ENCODE results near the gene LOXL3. TPM values are rescaled to one million over a fixed set of nuclear protein-coding genes. Genes with fewer than 3 reads are reported as not detected.

Gene LOXL3
- total RNA-seq, 1 donor, result 14.3 TPM

DNA sequence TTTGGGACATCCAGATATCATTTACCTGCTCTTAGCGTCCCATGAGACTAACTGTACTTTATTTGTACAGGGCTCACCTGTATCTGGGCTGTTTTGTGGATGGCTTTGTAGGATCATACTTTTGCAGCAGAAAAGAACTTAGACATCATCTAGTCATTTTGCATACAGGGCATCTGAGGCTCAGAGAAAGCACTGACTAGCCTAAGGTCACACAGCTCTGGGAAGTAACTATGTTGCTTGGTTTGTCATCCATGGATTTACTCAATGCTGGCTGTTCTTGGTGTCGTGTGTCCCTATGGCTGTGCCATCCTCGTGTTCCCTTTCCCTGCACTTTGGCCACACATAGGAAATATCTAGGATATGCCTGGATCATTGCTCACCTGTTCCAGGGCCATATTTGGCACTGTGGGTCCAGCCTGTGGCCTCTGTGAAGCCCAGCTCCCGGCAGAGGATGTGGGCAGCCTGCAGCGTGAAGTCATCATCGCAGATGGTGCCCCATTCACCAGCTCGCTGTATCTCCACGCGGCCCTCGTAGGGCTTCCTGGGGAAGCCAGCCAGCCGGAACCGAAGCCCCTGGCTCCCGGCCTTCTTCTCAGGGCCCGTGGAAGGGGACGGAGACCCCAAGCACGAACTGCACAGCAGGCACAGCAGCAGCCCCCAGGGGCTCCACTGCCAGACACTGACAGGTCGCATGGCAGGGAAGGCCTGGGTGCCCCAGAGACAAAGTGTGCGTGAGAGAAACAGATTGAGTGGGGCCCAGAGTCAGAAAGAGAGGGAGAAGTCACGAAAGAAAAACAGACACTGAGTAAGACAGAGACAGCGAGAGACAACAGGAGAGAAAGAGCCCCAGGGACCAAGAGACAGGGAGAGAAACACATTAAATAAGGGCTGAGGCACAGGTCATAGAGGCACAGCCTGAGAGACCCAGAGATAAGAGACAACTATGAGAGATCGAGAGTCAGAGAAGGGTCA is 1.5 kb downstream of the LOXL3 start:
- no peak for DNase-seq (ENCODE audit: low read depth in 2 of 3, low spot score in 2 of 3)

DNA sequence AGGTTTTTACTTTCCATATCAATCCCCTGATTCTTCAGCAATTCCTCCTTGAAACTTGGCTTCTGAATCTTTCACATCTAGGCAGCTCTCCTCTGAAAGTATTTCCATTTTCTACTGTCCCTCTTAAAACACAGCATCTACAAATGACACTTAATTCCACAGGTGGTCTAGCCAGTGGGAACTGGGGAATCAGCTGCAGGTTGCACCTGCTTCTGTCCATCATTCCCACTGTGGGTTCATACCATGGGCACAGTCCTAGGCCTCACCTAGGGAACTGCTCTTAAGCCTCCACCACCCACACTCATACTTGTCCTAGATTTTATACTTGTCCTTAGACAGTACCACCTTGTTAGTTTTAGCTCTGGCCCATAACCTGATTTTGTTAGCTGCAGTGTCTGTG is 2.2 kb downstream of the LOXL3 start:
- DNase-seq (ENCODE audit: low read depth in 2 of 3, low spot score in 2 of 3), result no peak

- DNase-seq (ENCODE audit: low read depth in 2 of 3, low spot score in 2 of 3), result no peak
These were observed 3.5 kb downstream of the LOXL3 start for GRCh38 chr2:74550231-74550630.

DNA sequence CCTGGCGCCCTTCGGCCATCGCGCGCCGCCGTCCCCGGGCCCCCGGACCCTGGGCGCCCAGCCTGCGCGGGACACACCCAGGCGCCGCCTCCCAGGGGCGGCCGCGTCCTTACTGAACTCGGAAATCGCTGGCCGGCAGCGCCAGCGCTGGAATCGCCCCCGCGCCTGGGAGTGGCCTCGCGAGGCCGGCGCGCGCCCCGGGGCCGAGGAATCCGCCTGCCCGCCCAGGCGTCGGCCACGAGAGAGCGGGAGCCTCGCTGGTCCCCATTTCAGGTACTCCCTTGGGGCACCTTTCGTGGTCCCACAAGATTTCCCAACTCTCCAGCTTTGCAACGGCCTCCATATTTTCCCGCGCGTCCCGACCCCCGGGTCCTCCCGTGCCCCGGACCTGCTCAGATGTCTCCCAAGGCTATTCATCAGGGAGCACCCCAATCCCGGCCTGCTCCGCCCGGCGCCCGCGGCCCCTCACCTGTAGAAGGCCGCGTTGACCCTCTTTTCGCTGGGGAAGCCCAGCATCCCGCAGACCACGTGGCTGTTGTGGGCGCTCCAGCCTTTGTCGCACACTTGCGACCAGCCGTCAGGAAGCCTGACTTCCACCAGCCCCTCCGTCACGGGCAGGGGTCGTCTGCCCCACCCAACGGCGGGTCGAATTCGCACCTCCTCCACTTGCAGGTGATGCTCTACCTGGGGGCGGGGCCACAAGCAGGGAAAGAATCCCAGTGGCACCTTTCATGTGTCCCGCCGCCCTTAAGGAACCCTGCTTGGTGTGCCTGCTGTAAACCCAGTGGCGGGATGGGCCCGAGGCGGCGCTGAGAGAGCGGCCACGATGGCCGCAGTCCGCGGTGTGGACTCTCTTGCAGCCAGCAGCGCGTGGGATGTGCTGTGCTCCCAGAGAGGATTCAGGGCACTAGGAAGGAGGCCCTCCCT is 4.6 kb downstream of the LOXL3 start:
- no peak for DNase-seq (ENCODE audit: low read depth in 2 of 3, low spot score in 2 of 3)

DNA sequence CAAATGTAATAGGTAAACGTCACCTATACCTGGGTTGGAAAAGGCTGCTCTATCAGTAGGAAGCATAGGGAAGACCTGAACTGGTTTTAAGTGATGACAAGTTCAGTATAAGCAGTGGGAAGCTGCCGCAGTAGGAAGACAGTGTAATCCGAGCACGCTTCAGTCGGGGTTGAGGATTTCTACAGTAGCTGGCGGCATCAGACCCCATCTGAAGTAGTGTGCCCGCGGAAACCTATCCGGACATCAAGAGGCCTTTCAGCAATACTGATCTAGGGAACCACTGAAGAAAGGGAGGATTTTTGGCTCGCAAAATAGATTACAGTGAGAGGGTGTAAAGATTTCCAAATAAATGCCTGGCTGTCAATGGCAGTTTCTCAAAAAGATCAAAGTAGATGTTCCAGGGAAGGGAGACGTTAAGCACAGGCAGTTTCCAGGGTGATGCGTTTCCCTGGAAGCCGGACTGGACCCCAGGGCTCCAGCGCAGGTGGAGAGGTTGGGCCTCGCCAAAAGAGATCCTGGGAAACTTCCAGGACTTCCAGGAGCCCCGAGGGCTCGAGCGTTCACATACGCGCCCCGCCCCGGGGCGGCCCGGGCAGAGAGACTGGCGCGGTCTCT is 5.3 kb downstream of the LOXL3 start:
- no peak for DNase-seq (ENCODE audit: low read depth in 2 of 3, low spot score in 2 of 3)

DNA sequence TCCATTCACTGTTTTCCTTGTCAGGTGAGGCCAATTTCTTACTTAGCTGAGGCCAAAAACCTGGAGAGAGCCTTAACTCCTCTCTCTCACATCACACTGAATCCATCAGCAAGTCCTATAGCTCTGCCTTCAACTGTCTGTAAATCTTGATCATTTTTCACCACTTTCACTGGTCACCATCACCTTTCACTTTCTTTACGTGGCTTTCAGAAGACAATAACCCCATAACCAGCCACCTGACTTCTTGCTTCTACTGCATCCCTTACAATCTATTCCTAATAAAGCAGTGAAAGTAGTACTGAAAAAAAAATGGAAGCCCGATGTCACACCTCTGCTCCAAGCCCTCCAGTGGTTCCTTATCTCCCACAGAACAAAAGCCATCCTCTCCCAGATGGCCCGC is 7.7 kb downstream of the LOXL3 start:
- DNase-seq (ENCODE audit: low read depth in 2 of 3, low spot score in 2 of 3), result no peak

GRCh38 chr2:74544634-74545033 is 9.1 kb downstream of the LOXL3 start:
- DNase-seq (ENCODE audit: low read depth in 2 of 3, low spot score in 2 of 3), result no peak

- DNase-seq (ENCODE audit: low read depth in 2 of 3, low spot score in 2 of 3), result no peak
These were observed 10.8 kb downstream of the LOXL3 start for GRCh38 chr2:74542978-74543377.

DNA sequence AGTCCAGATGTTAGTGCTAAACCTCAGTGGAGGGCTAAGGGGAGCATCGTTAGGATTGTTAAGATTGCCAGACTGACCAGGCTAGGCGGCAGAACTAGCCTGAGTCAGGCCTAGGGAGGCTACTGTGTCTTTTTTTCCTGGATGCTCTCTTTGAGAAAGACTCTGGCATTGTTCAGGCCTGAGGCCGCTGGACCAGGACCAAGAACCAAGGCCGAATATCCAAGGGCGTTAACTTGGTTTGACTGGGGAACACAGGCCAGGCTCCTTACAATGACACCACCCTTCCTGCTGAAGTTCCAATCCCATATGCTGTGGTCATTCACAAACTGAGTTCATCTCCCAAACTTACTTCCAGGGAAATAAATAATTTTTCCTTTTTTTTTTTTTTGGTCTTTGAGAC is 13.5 kb downstream of the LOXL3 start:
- no peak for DNase-seq (ENCODE audit: low read depth in 2 of 3, low spot score in 2 of 3)

DNA sequence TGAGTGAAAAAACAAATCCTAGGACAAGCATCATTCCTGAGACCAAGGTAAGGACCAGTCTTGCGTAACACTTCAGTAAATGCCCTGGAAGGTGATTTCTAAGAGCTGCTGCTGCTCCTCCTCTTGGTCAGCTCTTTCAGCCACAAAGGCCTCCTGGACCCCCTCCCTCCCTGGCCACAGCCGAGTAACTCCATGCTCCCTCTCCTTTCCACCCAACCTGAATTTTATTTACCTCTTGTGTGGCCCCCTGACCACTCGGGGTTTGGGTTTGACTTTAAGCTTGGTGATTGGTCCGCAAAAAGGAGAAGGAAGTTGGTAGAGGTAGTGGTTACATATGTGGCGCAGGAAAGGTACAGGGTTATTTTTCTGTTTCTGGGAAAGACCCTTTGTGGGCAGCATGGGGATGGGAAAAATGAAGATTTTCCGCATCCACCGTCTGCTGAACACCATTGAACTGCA is 14.8 kb downstream of the LOXL3 start:
- DNase-seq (ENCODE audit: low read depth in 2 of 3, low spot score in 2 of 3), result peak in 2 of 3 donors; percentile 57 to 70

DNA sequence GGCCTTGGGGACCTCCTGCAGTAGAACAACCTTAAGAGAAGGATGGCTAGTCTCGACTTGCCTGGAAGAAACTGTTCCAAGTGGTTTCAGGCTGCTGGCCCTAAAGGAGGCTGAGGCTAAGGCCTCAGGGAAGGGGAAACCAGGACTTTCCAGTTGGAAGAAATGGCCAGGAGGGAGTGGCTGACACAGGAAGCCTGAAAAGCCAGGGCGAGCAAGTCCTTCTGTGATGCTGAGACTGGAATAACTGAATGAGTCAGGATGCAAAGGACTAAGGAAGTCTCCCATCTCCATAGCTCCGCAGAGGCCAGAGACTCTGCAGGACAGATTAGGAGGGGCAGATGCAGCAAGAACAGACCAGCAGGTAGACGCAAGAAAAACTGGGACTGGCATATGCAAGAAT is 16.6 kb downstream of the LOXL3 start:
- no peak for DNase-seq (ENCODE audit: low read depth in 2 of 3, low spot score in 2 of 3)

DNA sequence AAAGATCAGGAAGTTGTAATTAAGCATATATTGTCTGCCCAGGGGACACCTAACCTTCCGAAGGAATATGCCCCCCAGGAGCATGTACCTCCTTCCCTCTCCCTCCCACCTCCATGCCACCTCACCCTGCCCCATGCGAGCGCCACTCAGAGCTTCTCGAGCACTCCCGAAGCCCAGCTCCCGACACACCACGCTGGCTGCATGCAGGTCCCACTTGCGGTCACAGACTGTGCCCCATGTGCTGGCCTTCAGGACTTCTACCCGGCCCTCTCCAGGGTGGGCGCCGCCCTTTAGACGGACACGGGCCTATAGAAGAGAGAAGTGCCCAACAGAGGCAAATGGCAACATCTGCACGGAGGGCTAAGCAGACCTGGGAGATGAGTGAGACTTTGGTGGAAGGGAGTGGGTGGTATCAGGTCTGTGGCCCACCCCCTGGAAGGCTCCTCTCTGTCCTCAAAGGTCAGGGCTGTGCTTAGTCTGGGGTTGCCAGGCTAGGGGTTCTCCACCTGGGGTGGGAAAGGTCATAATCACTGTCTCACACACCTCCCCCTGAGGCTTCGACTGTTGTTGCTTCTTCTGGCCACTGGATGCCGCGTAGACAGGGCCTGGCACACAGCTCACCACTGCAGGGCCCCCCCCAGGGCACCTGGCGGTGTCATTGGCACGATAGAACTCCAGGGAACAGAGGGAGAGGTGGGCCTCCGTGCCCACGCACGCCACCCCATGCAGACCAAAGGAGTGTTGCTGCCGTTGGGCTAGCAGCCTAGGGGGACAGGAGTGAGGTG is 17.4 kb downstream of the LOXL3 start:
- no peak for DNase-seq (ENCODE audit: low read depth in 2 of 3, low spot score in 2 of 3)

GRCh38 chr2:74535440-74535965 is 18.2 kb downstream of the LOXL3 start:
- DNase-seq (ENCODE audit: low read depth in 2 of 3, low spot score in 2 of 3), result no peak

DNA sequence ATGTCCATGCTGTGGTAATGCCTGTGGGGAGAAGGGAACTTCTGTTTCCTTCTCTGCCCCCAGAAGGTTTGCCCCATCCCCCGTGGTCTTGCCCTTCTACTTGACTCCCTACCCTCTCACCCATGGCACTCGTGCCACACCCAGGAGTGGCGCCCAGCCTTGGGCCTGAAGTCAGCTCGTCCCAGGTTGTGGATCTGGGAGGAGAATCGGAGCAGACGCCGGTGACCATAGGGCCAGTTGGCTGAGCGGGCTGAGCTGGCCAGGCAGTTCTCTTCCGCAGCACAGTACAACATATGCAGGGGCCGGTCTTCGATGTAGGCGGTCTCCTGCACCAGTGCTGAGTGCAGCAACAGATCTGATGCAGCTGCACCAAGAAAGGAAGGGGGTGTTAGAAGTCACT is 19.3 kb downstream of the LOXL3 start:
- DNase-seq (ENCODE audit: low read depth in 2 of 3, low spot score in 2 of 3), result no peak

DNA sequence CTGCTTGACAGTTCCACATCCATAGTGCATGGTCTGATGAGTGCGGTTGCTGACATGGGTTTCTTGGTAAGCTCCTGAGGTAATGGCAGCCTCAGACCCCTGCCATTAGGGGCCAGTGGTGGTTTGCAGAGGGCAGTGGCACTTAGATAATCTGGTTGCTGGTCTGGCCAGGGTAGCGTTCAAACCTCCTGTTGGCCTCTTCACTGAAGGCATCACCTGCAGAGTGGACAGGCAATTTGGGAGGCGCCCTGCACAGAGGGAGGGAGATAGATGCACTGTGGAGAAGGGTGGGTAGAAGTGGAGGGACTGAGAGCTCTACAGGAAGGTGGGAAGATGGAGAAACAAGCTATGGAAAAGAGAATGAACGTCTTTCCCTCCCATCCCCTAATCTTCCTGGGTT is 20.3 kb downstream of the LOXL3 start:
- DNase-seq (ENCODE audit: low read depth in 2 of 3, low spot score in 2 of 3), result no peak

- DNase-seq (ENCODE audit: low read depth in 2 of 3, low spot score in 2 of 3), result peak in 1 of 3 donors; percentile 81
These were observed 21.5 kb downstream of the LOXL3 start for GRCh38 chr2:74532222-74532621.

DNA sequence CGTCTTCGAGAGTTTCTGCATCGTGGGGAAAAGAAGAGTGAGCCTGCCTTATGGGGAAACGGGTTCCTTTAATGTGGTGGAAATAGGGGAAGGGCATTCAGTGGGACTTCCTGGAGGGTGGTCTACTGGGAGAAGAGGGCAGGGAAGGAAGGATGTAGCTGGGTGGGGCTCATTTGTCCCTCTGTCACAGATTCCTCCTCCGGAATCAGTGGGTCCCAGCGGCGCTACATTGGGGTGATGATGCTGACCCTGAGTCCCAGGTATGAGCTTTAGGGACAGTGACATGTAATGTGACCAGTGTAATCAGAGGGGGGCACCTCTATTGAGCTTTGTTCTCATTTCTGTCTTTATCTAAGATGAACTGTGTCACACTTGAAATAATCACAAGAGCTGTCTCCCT is 22.1 kb downstream of the LOXL3 start:
- DNase-seq (ENCODE audit: low read depth in 2 of 3, low spot score in 2 of 3), result no peak

- peak in 1 of 3 donors; percentile 63 for DNase-seq (ENCODE audit: low read depth in 2 of 3, low spot score in 2 of 3)
These were observed 23.2 kb downstream of the LOXL3 start for GRCh38 chr2:74530239-74531187.

All from hematopoietic multipotent progenitor cell (in vitro differentiated cells).